Activated naive CD4-positive, alpha-beta T cell (primary cell): ENCODE results near the gene RHEB.

Experiments
- DNase-seq, 4 experiments: peaks; one replicate each; lab custom pipeline; 2025; lab: John Stamatoyannopoulos, UW

Gene RHEB

GRCh38 chr7:151431768-151432311 is 87.9 kb downstream of the RHEB start:
- no peak for DNase-seq

GRCh38 chr7:151431281-151431767 is 88.4 kb downstream of the RHEB start:
- DNase-seq, result no peak

GRCh38 chr7:151430391-151431205 is 89.1 kb downstream of the RHEB start:
- no peak for DNase-seq

- peak in 2 of 4 experiments; percentile 25 to 54 for DNase-seq
Measured at GRCh38 chr7:151429560-151430331, 89.9 kb downstream of the RHEB start.

- no peak for DNase-seq
Measured at GRCh38 chr7:151429237-151429559, 90.5 kb downstream of the RHEB start.

- no peak for DNase-seq
Measured at GRCh38 chr7:151428378-151429236, 91.1 kb downstream of the RHEB start.

GRCh38 chr7:151427705-151428377 is 91.9 kb downstream of the RHEB start:
- DNase-seq, result no peak

- no peak for DNase-seq
Measured at GRCh38 chr7:151426904-151427704, 92.6 kb downstream of the RHEB start.

GRCh38 chr7:151426441-151426903 is 93.2 kb downstream of the RHEB start:
- DNase-seq, result no peak

GRCh38 chr7:151425670-151426440 is 93.8 kb downstream of the RHEB start:
- DNase-seq, result no peak

- DNase-seq, result no peak
Measured at GRCh38 chr7:151424799-151425198, 94.9 kb downstream of the RHEB start.

GRCh38 chr7:151423936-151424335 is 95.8 kb downstream of the RHEB start:
- no peak for DNase-seq

GRCh38 chr7:151423226-151423625 is 96.5 kb downstream of the RHEB start:
- no peak for DNase-seq

GRCh38 chr7:151422212-151422611 is 97.5 kb downstream of the RHEB start:
- DNase-seq, result no peak

GRCh38 chr7:151420144-151420543 is 99.6 kb downstream of the RHEB start:
- DNase-seq, result no peak

GRCh38 chr7:151416941-151417315 is 102.8 kb downstream of the RHEB start:
- DNase-seq, result no peak

- no peak for DNase-seq
Measured at GRCh38 chr7:151416112-151416940, 103.4 kb downstream of the RHEB start.
